GM12878 (cell line): ENCODE results near the gene PDZD2. TPM values are rescaled to one million over a fixed set of nuclear protein-coding genes. Genes with fewer than 3 reads are reported as not detected.

Experiments
- ATAC-seq: fragments of 200-7000 bp; cut with Tn5 transposase; 3 replicates; pipeline ENCODE4 v1.9.1; 2020; ENCODE audit warnings: mild to moderate bottlenecking, moderate library complexity
- BruUV-seq: library from RNA; stranded (reverse); fragments of 400-500 nt; replicated peaks from 2 replicates; lab custom pipeline; 2021; lab: Mats Ljungman, UMichigan
- CTCF ChIA-PET: fragments of 300-600 bp; sonication (Branson Sonifier 250); formaldehyde crosslinking; extraction: SDS; loops from one replicate; lab custom pipeline; 2021; ENCODE audit warnings: inconsistent platforms; lab: Yijun Ruan, JAX
- POLR2A ChIA-PET: fragments of 350-600 bp; formaldehyde crosslinking; extraction: SDS; loops from one replicate; lab custom pipeline; 2021; ENCODE audit warnings: inconsistent platforms; lab: Charles Lee
- RAD21 ChIA-PET: fragments of 300-600 bp; sonication (Branson Sonifier 250); formaldehyde crosslinking; loops from one replicate; lab custom pipeline; 2023; ENCODE audit warnings: antibody characterized with exemption; ENCODE audit not compliant: unreplicated experiment; lab: Charles Lee
- SMC1A ChIA-PET: fragments of 300-600 bp; sonication (Branson Sonifier 250); formaldehyde crosslinking; loops from one replicate; lab custom pipeline; 2023; ENCODE audit not compliant: unreplicated experiment, uncharacterized antibody; lab: Charles Lee
- DNase-seq: peaks from one replicate; pipeline ENCODE4 v3.0.0-alpha.2; 2011; ENCODE audit warnings: low read depth, low spot score
- FAIRE-seq: peaks from 3 replicates; lab custom pipeline; 2011; peaks lifted over from hg19 to GRCh38; lab: Jason Lieb, UNC
- H2AFZ ChIP-seq: 2 replicates; pipeline ENCODE4 v1.6.0; 2011; ENCODE audit warnings: low read depth, low read length, control low read depth; ENCODE audit not compliant: control insufficient read depth
- H3K27ac ChIP-seq: 2 replicates; pipeline ENCODE4 v1.5.1; 2011; ENCODE audit warnings: control low read depth; ENCODE audit not compliant: control insufficient read depth, insufficient read depth
- H3K27me3 ChIP-seq, 2 experiments: replicated peaks in 1 of 2; 2 replicates each; pipeline versions ENCODE4 v1.6.0 to v1.6.1; 2011; ENCODE audit warnings: low read length in 1 of 2; ENCODE audit not compliant: control insufficient read depth in 2 of 2, insufficient read depth in 2 of 2
- H3K36me3 ChIP-seq, 2 experiments: 2 replicates each; pipeline ENCODE4 v1.5.1; 2011; ENCODE audit warnings: low read length in 1 of 2; ENCODE audit not compliant: control insufficient read depth in 2 of 2, insufficient read depth in 2 of 2
- H3K4me1 ChIP-seq: 2 replicates; pipeline ENCODE4 v1.6.1; 2011; ENCODE audit warnings: mild to moderate bottlenecking, low read length, moderate library complexity, mixed read lengths; ENCODE audit not compliant: control insufficient read depth, insufficient read depth
- H3K4me2 ChIP-seq: 2 replicates; pipeline ENCODE4 v1.6.0; 2011; ENCODE audit warnings: control low read depth; ENCODE audit not compliant: control insufficient read depth, insufficient read depth
- H3K4me3 ChIP-seq: fragments of 200-600 bp; sonication (generic); 2 replicates; pipeline ENCODE4 v1.5.1; 2016
- H3K79me2 ChIP-seq: 2 replicates; pipeline ENCODE4 v1.6.0; 2011; ENCODE audit warnings: low read length; ENCODE audit not compliant: control insufficient read depth, insufficient read depth
- H3K9ac ChIP-seq: 2 replicates; pipeline ENCODE4 v1.8.0; 2011; ENCODE audit warnings: low read length, control low read depth, mixed read lengths; ENCODE audit not compliant: control insufficient read depth, insufficient read depth
- H3K9me3 ChIP-seq: replicated peaks from 3 replicates; pipeline ENCODE4 v1.5.1; 2011; ENCODE audit warnings: mild to moderate bottlenecking, low read length; ENCODE audit not compliant: control insufficient read depth, insufficient read depth
- H4K20me1 ChIP-seq: 2 replicates; pipeline ENCODE4 v1.6.0; 2011; ENCODE audit not compliant: control insufficient read depth, insufficient read depth
- GABPA ChIP-seq: IDR thresholded peaks from 2 replicates; pipeline ENCODE4 v1.6.1; 2014; ENCODE audit warnings: antibody characterized with exemption, low read depth, mild to moderate bottlenecking, inconsistent platforms
- GATAD2B ChIP-seq: fragments of 450-650 bp; conservative IDR thresholded peaks from 2 replicates; pipeline ENCODE4 v1.6.1; 2017; ENCODE audit warnings: low read depth, mild to moderate bottlenecking, moderate library complexity
- IRF4 ChIP-seq: IDR thresholded peaks from 2 replicates; pipeline ENCODE4 v1.6.1; 2011; ENCODE audit warnings: low read depth, low read length
- NFXL1 ChIP-seq: fragments of 450-650 bp; IDR thresholded peaks from 2 replicates; pipeline ENCODE4 v1.6.1; 2017; ENCODE audit warnings: antibody characterized with exemption, mild to moderate bottlenecking, borderline replicate concordance
- NR2C2 ChIP-seq: IDR thresholded peaks from 2 replicates; pipeline ENCODE4 v1.6.1; 2011; ENCODE audit warnings: borderline replicate concordance, low read depth; ENCODE audit not compliant: control insufficient read depth, insufficient read length
- PAX8 ChIP-seq: fragments of 450-650 bp; IDR thresholded peaks from 2 replicates; pipeline ENCODE4 v1.6.1; 2017; ENCODE audit warnings: mild to moderate bottlenecking, moderate library complexity
- PKNOX1 ChIP-seq: fragments of 450-650 bp; IDR thresholded peaks from 2 replicates; pipeline ENCODE4 v1.6.1; 2016; ENCODE audit warnings: mild to moderate bottlenecking
- POLR2AphosphoS5 ChIP-seq: IDR thresholded peaks from 2 replicates; pipeline ENCODE4 v1.6.1; 2011; ENCODE audit warnings: mild to moderate bottlenecking, low read length, inconsistent platforms
- RAD21 ChIP-seq: IDR thresholded peaks from 2 replicates; pipeline ENCODE4 v1.6.1; 2011; ENCODE audit warnings: mild to moderate bottlenecking, low read depth, low read length, moderate library complexity; ENCODE audit not compliant: insufficient read depth
- RAD51 ChIP-seq: fragments of 450-650 bp; IDR thresholded peaks from 2 replicates; pipeline ENCODE4 v1.6.1; 2016; ENCODE audit warnings: moderate library complexity, mild to moderate bottlenecking, inconsistent platforms
- RBBP5 ChIP-seq: fragments of 200-600 bp; sonication (generic); conservative IDR thresholded peaks from 2 replicates; pipeline ENCODE4 v1.6.1; 2016
- SIX5 ChIP-seq: IDR thresholded peaks from 2 replicates; pipeline ENCODE4 v1.6.1; 2011; ENCODE audit warnings: mild to moderate bottlenecking, low read depth, low read length, moderate library complexity; ENCODE audit not compliant: severe bottlenecking
- SUPT20H ChIP-seq: IDR thresholded peaks from 2 replicates; pipeline ENCODE4 v1.6.1; 2011; ENCODE audit warnings: low read depth, mild to moderate bottlenecking, low read length, moderate library complexity, borderline replicate concordance; ENCODE audit not compliant: control insufficient read depth
- ZNF207 ChIP-seq: fragments of 450-650 bp; IDR thresholded peaks from 2 replicates; pipeline ENCODE4 v1.6.1; 2014; ENCODE audit warnings: antibody characterized with exemption, mild to moderate bottlenecking, borderline replicate concordance
- WGBS: methylation state at CpG from one replicate; pipeline ENCODE4 v1.1.6; 2016; ENCODE audit warnings: low lambda C conversion rate; ENCODE audit not compliant: insufficient replicate concordance, insufficient coverage; ENCODE audit errors: missing lambda C conversion rate; 5-methylcytosine and 5-hydroxymethylcytosine counted together
- in situ Hi-C: fragments of 300-500 bp; cut with MboI; formaldehyde crosslinking; loops from 9 replicates; pipeline ENCODE4 v1.14.3; 2018; ENCODE audit warnings: mixed read lengths
- intact Hi-C: fragments of 100-400 bp; cut with micrococcal nuclease; formaldehyde crosslinking; loops from one replicate; pipeline ENCODE4 v1.14.2; 2022; ENCODE audit not compliant: unreplicated experiment
- polyA plus RNA-seq, 11 experiments: library from polyadenylated mRNA; depleted of rRNA in 4 of 11; unstranded in 6 of 11; stranded (reverse) in 5 of 11; fragments of >200 nt; fragmentation: Nextera tagmentation in 4 of 11; fragmentation: Illumina TruSeq in 1 of 11; extraction: Ambion mirVana in 4 of 11; extraction: Trizol in 1 of 11; gene quantifications; 1 replicate in 1 of 11; 2 replicates in 10 of 11; pipeline versions ENCODE4 v1.2.1 to v1.2.3, GENCODE V29; 2011 to 2016; ENCODE audit warnings: inconsistent platforms in 2 of 11, missing spikeins in 2 of 11, low read depth in 1 of 11
- total RNA-seq, 4 experiments: library from RNA; depleted of rRNA in 3 of 4; stranded (reverse); fragments of >200 nt in 3 of 4; fragmentation: Illumina TruSeq in 1 of 4; extraction: Trizol in 1 of 4; gene quantifications; 2 replicates each; pipeline versions ENCODE4 v1.2.1 to v1.2.3, GENCODE V29; 2013 to 2021
- TF ChIP-seq, protein P1 (sequence below): fragments of 450-650 bp; IDR thresholded peaks from 2 replicates; pipeline ENCODE4 v1.6.1; 2018; ENCODE audit warnings: borderline replicate concordance, mild to moderate bottlenecking; ENCODE audit not compliant: partially characterized antibody
- TF ChIP-seq, protein P2 (sequence below): fragments of 450-650 bp; IDR thresholded peaks from 2 replicates; pipeline ENCODE4 v1.6.1; 2014; ENCODE audit warnings: mild to moderate bottlenecking
- TF ChIP-seq, protein P3 (sequence below): IDR thresholded peaks from 2 replicates; pipeline ENCODE4 v1.6.1; 2011; ENCODE audit warnings: low read depth, low read length, improper control_type of control experiment, borderline replicate concordance

The PDZD2 gene
- total and polyA plus RNA-seq, 10 of the 15 experiments (the other 5 are each of a cell fraction or from before 2014, with no cell fraction given), result 0.01 to 0.58 (median 0.29) TPM; not detected in 3

DNA sequence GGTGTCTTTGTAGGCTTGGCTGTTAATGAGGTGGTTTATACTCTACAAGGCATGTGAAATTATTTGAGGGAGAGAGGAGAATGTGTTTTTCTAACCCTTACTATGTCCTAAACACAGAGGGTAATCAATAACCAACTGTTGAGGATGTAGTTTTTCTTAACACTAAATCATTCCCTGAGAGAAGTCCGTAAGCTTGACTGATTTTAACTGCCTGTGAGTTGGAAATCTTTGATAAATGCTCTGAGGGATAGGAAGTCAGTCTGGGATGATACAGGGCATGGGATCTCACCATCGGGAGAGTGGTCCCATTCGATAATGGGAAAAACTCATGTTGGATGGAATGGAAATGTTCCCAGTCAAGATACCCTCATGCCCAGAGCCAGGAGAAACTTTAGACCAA lies 249.6 kb downstream of the PDZD2 start (continued):
- TF ChIP-seq, protein P1, sequence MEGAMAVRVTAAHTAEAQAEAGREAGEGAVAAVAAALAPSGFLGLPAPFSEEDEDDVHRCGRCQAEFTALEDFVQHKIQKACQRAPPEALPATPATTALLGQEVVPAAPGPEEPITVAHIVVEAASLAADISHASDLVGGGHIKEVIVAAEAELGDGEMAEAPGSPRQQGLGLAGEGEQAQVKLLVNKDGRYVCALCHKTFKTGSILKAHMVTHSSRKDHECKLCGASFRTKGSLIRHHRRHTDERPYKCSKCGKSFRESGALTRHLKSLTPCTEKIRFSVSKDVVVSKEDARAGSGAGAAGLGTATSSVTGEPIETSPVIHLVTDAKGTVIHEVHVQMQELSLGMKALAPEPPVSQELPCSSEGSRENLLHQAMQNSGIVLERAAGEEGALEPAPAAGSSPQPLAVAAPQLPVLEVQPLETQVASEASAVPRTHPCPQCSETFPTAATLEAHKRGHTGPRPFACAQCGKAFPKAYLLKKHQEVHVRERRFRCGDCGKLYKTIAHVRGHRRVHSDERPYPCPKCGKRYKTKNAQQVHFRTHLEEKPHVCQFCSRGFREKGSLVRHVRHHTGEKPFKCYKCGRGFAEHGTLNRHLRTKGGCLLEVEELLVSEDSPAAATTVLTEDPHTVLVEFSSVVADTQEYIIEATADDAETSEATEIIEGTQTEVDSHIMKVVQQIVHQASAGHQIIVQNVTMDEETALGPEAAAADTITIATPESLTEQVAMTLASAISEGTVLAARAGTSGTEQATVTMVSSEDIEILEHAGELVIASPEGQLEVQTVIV, result no peak
- TF ChIP-seq, protein P2, sequence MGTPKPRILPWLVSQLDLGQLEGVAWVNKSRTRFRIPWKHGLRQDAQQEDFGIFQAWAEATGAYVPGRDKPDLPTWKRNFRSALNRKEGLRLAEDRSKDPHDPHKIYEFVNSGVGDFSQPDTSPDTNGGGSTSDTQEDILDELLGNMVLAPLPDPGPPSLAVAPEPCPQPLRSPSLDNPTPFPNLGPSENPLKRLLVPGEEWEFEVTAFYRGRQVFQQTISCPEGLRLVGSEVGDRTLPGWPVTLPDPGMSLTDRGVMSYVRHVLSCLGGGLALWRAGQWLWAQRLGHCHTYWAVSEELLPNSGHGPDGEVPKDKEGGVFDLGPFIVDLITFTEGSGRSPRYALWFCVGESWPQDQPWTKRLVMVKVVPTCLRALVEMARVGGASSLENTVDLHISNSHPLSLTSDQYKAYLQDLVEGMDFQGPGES, result no peak
- no peak for TF ChIP-seq NR2C2
- TF ChIP-seq IRF4, result no peak
- TF ChIP-seq PKNOX1, result no peak

DNA sequence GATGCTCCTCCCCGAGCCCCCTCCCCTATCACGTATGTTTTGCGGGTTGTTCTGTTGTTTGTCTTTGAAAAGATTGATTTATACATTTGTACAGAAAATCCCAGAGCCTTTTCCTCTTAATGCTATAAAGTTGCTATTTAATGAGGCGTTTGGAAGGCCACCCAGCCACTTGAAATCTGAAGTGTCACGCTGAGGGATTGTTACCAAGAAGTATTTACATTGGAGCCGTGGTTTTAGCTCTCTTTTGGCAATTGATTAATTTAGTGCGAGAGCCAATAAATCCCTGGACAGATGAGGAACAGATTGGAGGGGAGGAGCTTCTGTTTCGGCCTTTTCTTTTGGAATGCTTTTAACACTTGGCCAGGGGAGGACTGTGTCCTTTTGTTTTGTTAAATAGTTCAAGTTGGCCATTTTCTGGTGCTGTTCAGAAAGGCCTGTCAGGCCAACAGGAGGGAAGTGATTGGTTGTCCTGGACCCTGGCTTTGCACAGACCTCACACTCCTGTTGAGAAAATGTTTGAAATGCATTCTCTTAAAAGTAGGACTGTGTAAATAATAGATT lies 250.2 kb downstream of the PDZD2 start:
- no peak overlapping the region for H3K9ac ChIP-seq
- ChIA-PET CTCF (no interaction called here), POLR2A (no interaction called here), RAD21 (no interaction called here), SMC1A (no interaction called here)
- H3K9me3 ChIP-seq, result no peaks in the 10 kb centered on the region
- BruUV-seq, result no TSS peak
- no peak for DNase-seq
- H3K36me3 ChIP-seq, result no peaks in the 10 kb centered on the region
- no peaks in the 10 kb centered on the region for H4K20me1 ChIP-seq
- no peaks in the 10 kb centered on the region for H3K79me2 ChIP-seq
- intact Hi-C loops, result no loop called here
- H3K27me3 ChIP-seq, result no peaks in the 10 kb centered on the region
- in situ Hi-C loops, result no loop called here
- H3K4me1 ChIP-seq, result no peaks in the 10 kb centered on the region
- 24% methylated on average over 8 of the region's 8 CpGs for WGBS
- no peak for FAIRE-seq
- no peak overlapping the region for H3K4me2 ChIP-seq
- no peak for ATAC-seq
- no peak overlapping the region for H3K27ac ChIP-seq
- H3K4me3 ChIP-seq, result no peak overlapping the region
- no peak overlapping the region for H2AFZ ChIP-seq
- TF ChIP-seq GATAD2B, result no peak
- no peak for TF ChIP-seq SUPT20H
- no peak for TF ChIP-seq RAD21
- TF ChIP-seq ZNF207, result no peak
- TF ChIP-seq, protein P2, result no peak
- no peak for TF ChIP-seq RBBP5
- no peak for TF ChIP-seq POLR2AphosphoS5
- TF ChIP-seq NFXL1, result no peak
- no peak for TF ChIP-seq RAD51
- no peak for TF ChIP-seq SIX5
- TF ChIP-seq, protein P3, sequence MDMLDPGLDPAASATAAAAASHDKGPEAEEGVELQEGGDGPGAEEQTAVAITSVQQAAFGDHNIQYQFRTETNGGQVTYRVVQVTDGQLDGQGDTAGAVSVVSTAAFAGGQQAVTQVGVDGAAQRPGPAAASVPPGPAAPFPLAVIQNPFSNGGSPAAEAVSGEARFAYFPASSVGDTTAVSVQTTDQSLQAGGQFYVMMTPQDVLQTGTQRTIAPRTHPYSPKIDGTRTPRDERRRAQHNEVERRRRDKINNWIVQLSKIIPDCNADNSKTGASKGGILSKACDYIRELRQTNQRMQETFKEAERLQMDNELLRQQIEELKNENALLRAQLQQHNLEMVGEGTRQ, result no peak
- no peak for TF ChIP-seq PAX8
- TF ChIP-seq GABPA, result no peak
